ENCODE measurements around the gene PPHLN1.
"Not testable (repeated sequence)": the region's sequence is repeated elsewhere in the genome, so short reads cannot be mapped to it uniquely, and the experiment has no call there.

The PPHLN1 gene

GRCh38 chr12:42338280-42338679, 12.3 kb downstream of the PPHLN1 start:
- no peak overlapping the region for H3K4me3 ChIP-seq (ENCODE audit: low read length)
- TF ChIP-seq ZNF274 (IDR thresholded peaks at IDR 0.05; ENCODE audit: low read depth, low read length): no peak

GRCh38 chr12:42342028-42342427, 16.1 kb downstream of the PPHLN1 start:
- TF ChIP-seq ZNF274 (IDR thresholded peaks at IDR 0.05; ENCODE audit: low read depth, low read length): no peak
- no peak overlapping the region for H3K4me3 ChIP-seq (ENCODE audit: low read length)

- TF ChIP-seq ZNF274 (IDR thresholded peaks at IDR 0.05; ENCODE audit: low read depth, low read length): no peak
- H3K4me3 ChIP-seq (ENCODE audit: low read length): no peak overlapping the region
Observed at GRCh38 chr12:42343721-42344120, 17.8 kb downstream of the PPHLN1 start.

- TF ChIP-seq ZNF274 (IDR thresholded peaks at IDR 0.05; ENCODE audit: low read depth, low read length): no peak
- H3K4me3 ChIP-seq (ENCODE audit: low read length): no peak overlapping the region
Observed at GRCh38 chr12:42346403-42347002, 20.5 kb downstream of the PPHLN1 start.

- H3K4me3 ChIP-seq (ENCODE audit: low read length): not testable (repeated sequence)
Observed at GRCh38 chr12:42349119-42350020, 23.4 kb downstream of the PPHLN1 start.

GRCh38 chr12:42350021-42350407, 24.0 kb downstream of the PPHLN1 start:
- H3K4me3 ChIP-seq (ENCODE audit: low read length): not testable (repeated sequence)

GRCh38 chr12:42356344-42356743, 30.4 kb downstream of the PPHLN1 start:
- no peak overlapping the region for H3K4me3 ChIP-seq (ENCODE audit: low read length)
- no peak for TF ChIP-seq ZNF274 (IDR thresholded peaks at IDR 0.05; ENCODE audit: low read depth, low read length)

- no peak for TF ChIP-seq ZNF274 (IDR thresholded peaks at IDR 0.05; ENCODE audit: low read depth, low read length)
- H3K4me3 ChIP-seq (ENCODE audit: low read length): peak overlapping the region; percentile 37; the same call in 1 of the 2 replicates
Observed at GRCh38 chr12:42360747-42361403, 34.9 kb downstream of the PPHLN1 start.

GRCh38 chr12:42361909-42362646, 36.1 kb downstream of the PPHLN1 start:
- H3K4me3 ChIP-seq (ENCODE audit: low read length): no peak overlapping the region
- no peak for TF ChIP-seq ZNF274 (IDR thresholded peaks at IDR 0.05; ENCODE audit: low read depth, low read length)

GRCh38 chr12:42362647-42363260, 36.8 kb downstream of the PPHLN1 start:
- no peak overlapping the region for H3K4me3 ChIP-seq (ENCODE audit: low read length)
- TF ChIP-seq ZNF274 (IDR thresholded peaks at IDR 0.05; ENCODE audit: low read depth, low read length): no peak

GRCh38 chr12:42364692-42365091, 38.7 kb downstream of the PPHLN1 start:
- H3K4me3 ChIP-seq (ENCODE audit: low read length): no peak overlapping the region
- no peak for TF ChIP-seq ZNF274 (IDR thresholded peaks at IDR 0.05; ENCODE audit: low read depth, low read length)

GRCh38 chr12:42365486-42365885, 39.5 kb downstream of the PPHLN1 start:
- no peak for TF ChIP-seq ZNF274 (IDR thresholded peaks at IDR 0.05; ENCODE audit: low read depth, low read length)
- no peak overlapping the region for H3K4me3 ChIP-seq (ENCODE audit: low read length)

- TF ChIP-seq ZNF274 (IDR thresholded peaks at IDR 0.05; ENCODE audit: low read depth, low read length): no peak
- no peak overlapping the region for H3K4me3 ChIP-seq (ENCODE audit: low read length)
Observed at GRCh38 chr12:42370013-42370412, 44.0 kb downstream of the PPHLN1 start.

Data from GM08714 (cell line).